Panc1 (cell line): ENCODE measurements around the gene PAX3. TPM values are rescaled to one million over a fixed set of nuclear protein-coding genes. Genes with fewer than 3 reads are reported as not detected.

Experiments used
- ATAC-seq: fragments of 200-7000 bp; cut with Tn5 transposase; 2 replicates; pipeline ENCODE4 v1.9.1; 2020; ENCODE audit warnings: mild to moderate bottlenecking, moderate library complexity
- BruUV-seq: library from RNA; stranded (reverse); fragments of 400-500 nt; replicated peaks from 2 replicates; lab custom pipeline; 2021; lab: Mats Ljungman, UMichigan
- CTCF ChIA-PET: fragments of 300-600 bp; sonication (Branson Sonifier 250); formaldehyde crosslinking; loops from one replicate; lab custom pipeline; 2022; ENCODE audit warnings: antibody characterized with exemption; lab: Charles Lee
- POLR2A ChIA-PET: fragments of 300-600 bp; sonication (Branson Sonifier 250); formaldehyde crosslinking; loops from one replicate; lab custom pipeline; 2022; ENCODE audit warnings: antibody characterized with exemption; lab: Charles Lee
- DNase-seq: peaks from one replicate; pipeline ENCODE4 v3.0.0-alpha.2; 2010; ENCODE audit warnings: low read depth, low spot score
- H3K27ac ChIP-seq: 2 replicates; pipeline ENCODE4 v1.5.1; 2011; ENCODE audit warnings: mild to moderate bottlenecking, low read length, inconsistent platforms
- H3K27me3 ChIP-seq: fragments of 200-500 bp; sonication (Bioruptor generic); 2 replicates; pipeline ENCODE4 v1.6.0; 2014; ENCODE audit warnings: low read length, inconsistent platforms; ENCODE audit not compliant: control insufficient read depth, insufficient read depth
- H3K36me3 ChIP-seq: fragments of 200-500 bp; sonication (Bioruptor generic); 2 replicates; pipeline ENCODE4 v1.5.1; 2014; ENCODE audit warnings: inconsistent platforms, mild to moderate bottlenecking, low read length, moderate library complexity; ENCODE audit not compliant: control insufficient read depth, insufficient read depth
- H3K4me1 ChIP-seq: 2 replicates; pipeline ENCODE4 v1.5.1; 2011; ENCODE audit warnings: inconsistent platforms, mild to moderate bottlenecking, low read length, moderate library complexity; ENCODE audit not compliant: control insufficient read depth, insufficient read depth
- H3K4me3 ChIP-seq, 2 experiments: 2 replicates each; pipeline ENCODE4 v1.5.1; 2011 to 2012; ENCODE audit warnings: low read depth in 2 of 2, low read length in 2 of 2, mild to moderate bottlenecking in 2 of 2, inconsistent platforms in 1 of 2, moderate library complexity in 1 of 2
- H3K9me3 ChIP-seq: fragments of 200-500 bp; sonication (Bioruptor generic); 2 replicates; pipeline ENCODE4 v1.5.1; 2014; ENCODE audit warnings: low read depth, mild to moderate bottlenecking, inconsistent platforms, low read length, moderate library complexity; ENCODE audit not compliant: control insufficient read depth, insufficient read depth
- POLR2AphosphoS5 ChIP-seq: IDR thresholded peaks from 2 replicates; pipeline ENCODE4 v1.6.1; 2012; ENCODE audit warnings: mild to moderate bottlenecking, low read depth, low read length, moderate library complexity
- SIN3A ChIP-seq: IDR thresholded peaks from 2 replicates; pipeline ENCODE4 v1.6.1; 2012; ENCODE audit warnings: low read depth, mild to moderate bottlenecking, low read length, moderate library complexity, borderline replicate concordance; ENCODE audit not compliant: insufficient read depth
- TCF7L2 ChIP-seq: IDR thresholded peaks from 2 replicates; pipeline ENCODE4 v1.6.1; 2011; ENCODE audit warnings: mild to moderate bottlenecking, low read depth, low read length, inconsistent platforms
- in situ Hi-C: cut with HindIII; loops from 2 replicates; pipeline ENCODE4 v1.10.0; 2016; ENCODE audit warnings: low sequenced_read_pairs, low pct_unique_long_range_greater_than_20kb
- intact Hi-C: fragments of 100-400 bp; cut with micrococcal nuclease; formaldehyde crosslinking; loops from one replicate; pipeline ENCODE4 v1.10.0; 2022; ENCODE audit not compliant: unreplicated experiment
- total RNA-seq: library from RNA; stranded (reverse); gene quantifications from one replicate; pipeline ENCODE4 v1.2.1, GENCODE V29; 2021; ENCODE audit not compliant: unreplicated experiment
- TF ChIP-seq, protein P1 (sequence below): fragments of 450-650 bp; IDR thresholded peaks from 2 replicates; pipeline ENCODE4 v1.5.1; 2017; ENCODE audit warnings: mild to moderate bottlenecking
- TF ChIP-seq, protein P2 (sequence below), 2 experiments: IDR thresholded peaks; 2 replicates each; pipeline ENCODE4 v1.6.1; 2011 to 2012; ENCODE audit warnings: low read depth in 2 of 2, control low read depth in 1 of 2, low read length in 1 of 2, mild to moderate bottlenecking in 1 of 2, moderate library complexity in 1 of 2; ENCODE audit not compliant: insufficient read depth in 1 of 2

PAX3 gene
- total RNA-seq, 1 experiment from 2014 or later: not detected

DNA sequence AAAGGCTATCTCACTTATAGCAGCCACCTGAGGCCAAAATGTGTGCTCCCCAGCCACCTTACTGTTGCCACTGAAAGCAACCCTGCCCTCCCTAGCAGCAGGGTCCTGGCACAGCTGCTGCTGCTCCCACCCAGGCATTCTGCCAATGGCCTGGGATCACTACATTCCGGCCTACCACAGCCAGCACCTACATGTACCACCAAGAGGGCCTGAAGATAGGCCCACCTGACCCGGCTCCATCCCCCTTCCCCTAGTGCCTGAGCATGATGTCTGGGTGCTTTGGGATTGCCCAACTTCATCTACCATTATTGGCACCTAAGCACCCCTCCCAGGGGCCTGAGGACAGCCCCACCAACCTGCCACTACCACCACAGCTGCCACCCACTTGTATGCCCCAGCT is 34.6 kb upstream of the PAX3 start:
- CTCF ChIA-PET: no interaction called here

DNA sequence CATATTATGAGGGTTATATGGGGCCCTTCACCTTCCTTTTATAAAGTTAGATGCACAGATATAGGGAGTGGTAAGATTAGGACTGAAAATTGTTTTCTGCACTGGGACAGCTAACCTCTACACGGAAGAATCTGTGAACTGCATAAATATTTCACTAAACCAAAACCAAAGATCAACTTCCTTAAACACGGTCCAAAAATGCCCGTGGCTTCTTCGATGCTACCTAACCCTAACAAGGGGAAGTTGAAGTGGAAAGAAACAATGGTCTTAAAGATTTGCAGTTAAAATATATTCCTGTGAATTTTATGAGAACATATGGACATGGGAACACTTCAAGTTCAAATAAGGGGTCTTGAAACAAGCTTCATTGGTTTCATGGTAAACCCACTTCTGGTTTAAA is 33.3 kb upstream of the PAX3 start:
- no peaks in the 10 kb centered on the region for H3K36me3 ChIP-seq
- no TSS peak for BruUV-seq
- ATAC-seq (no peak), DNase-seq (no peak)
- H3K4me3 ChIP-seq: no peak overlapping the region
- H3K9me3 ChIP-seq: no peaks in the 10 kb centered on the region
- no peak overlapping the region for H3K27ac ChIP-seq
- H3K4me1 ChIP-seq: no peaks in the 10 kb centered on the region
- intact Hi-C loops (no loop called here), in situ Hi-C loops (no loop called here)
- no peak for TF ChIP-seq SIN3A
- TF ChIP-seq, protein P1, sequence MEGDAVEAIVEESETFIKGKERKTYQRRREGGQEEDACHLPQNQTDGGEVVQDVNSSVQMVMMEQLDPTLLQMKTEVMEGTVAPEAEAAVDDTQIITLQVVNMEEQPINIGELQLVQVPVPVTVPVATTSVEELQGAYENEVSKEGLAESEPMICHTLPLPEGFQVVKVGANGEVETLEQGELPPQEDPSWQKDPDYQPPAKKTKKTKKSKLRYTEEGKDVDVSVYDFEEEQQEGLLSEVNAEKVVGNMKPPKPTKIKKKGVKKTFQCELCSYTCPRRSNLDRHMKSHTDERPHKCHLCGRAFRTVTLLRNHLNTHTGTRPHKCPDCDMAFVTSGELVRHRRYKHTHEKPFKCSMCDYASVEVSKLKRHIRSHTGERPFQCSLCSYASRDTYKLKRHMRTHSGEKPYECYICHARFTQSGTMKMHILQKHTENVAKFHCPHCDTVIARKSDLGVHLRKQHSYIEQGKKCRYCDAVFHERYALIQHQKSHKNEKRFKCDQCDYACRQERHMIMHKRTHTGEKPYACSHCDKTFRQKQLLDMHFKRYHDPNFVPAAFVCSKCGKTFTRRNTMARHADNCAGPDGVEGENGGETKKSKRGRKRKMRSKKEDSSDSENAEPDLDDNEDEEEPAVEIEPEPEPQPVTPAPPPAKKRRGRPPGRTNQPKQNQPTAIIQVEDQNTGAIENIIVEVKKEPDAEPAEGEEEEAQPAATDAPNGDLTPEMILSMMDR: no peak
- TF ChIP-seq TCF7L2: no peak
- TF ChIP-seq POLR2AphosphoS5: no peak
- TF ChIP-seq, protein P2, sequence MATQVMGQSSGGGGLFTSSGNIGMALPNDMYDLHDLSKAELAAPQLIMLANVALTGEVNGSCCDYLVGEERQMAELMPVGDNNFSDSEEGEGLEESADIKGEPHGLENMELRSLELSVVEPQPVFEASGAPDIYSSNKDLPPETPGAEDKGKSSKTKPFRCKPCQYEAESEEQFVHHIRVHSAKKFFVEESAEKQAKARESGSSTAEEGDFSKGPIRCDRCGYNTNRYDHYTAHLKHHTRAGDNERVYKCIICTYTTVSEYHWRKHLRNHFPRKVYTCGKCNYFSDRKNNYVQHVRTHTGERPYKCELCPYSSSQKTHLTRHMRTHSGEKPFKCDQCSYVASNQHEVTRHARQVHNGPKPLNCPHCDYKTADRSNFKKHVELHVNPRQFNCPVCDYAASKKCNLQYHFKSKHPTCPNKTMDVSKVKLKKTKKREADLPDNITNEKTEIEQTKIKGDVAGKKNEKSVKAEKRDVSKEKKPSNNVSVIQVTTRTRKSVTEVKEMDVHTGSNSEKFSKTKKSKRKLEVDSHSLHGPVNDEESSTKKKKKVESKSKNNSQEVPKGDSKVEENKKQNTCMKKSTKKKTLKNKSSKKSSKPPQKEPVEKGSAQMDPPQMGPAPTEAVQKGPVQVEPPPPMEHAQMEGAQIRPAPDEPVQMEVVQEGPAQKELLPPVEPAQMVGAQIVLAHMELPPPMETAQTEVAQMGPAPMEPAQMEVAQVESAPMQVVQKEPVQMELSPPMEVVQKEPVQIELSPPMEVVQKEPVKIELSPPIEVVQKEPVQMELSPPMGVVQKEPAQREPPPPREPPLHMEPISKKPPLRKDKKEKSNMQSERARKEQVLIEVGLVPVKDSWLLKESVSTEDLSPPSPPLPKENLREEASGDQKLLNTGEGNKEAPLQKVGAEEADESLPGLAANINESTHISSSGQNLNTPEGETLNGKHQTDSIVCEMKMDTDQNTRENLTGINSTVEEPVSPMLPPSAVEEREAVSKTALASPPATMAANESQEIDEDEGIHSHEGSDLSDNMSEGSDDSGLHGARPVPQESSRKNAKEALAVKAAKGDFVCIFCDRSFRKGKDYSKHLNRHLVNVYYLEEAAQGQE (IDR thresholded peaks at IDR 0.05; ENCODE audit: insufficient read depth in 1 of 2, low read depth in 2 of 2, low read length in 1 of 2): no peak
- CTCF ChIA-PET: no interaction called here
- no peaks in the 10 kb centered on the region for H3K27me3 ChIP-seq
- POLR2A ChIA-PET: no interaction called here

More for the DNA sequence above, 34.6 kb upstream of the PAX3 start:
- Histone ChIP-seq H3K9me3 (no peaks in the 10 kb centered on the region), H3K4me1 (no peaks in the 10 kb centered on the region), H3K36me3 (no peaks in the 10 kb centered on the region), H3K27me3 (no peaks in the 10 kb centered on the region), H3K4me3 (no peak overlapping the region), H3K27ac (no peak overlapping the region)
- ATAC-seq: no peak
- no TSS peak for BruUV-seq
- intact Hi-C loops: no loop called here
- TF ChIP-seq POLR2AphosphoS5 (no peak), TCF7L2 (no peak), SIN3A (no peak)
- TF ChIP-seq, protein P1: no peak
- TF ChIP-seq, protein P2 (IDR thresholded peaks at IDR 0.05; ENCODE audit: insufficient read depth in 1 of 2, low read depth in 2 of 2, low read length in 1 of 2): no peak
- POLR2A ChIA-PET: no interaction called here
- in situ Hi-C loops: no loop called here
- no peak for DNase-seq
